HG03575 (cell line): ENCODE results near the gene HLA-C.

Source experiments
- ATAC-seq: cut with Tn5 transposase; IDR thresholded peaks from one replicate; pipeline ENCODE4 v1.9.1; 2021; ENCODE audit not compliant: unreplicated experiment, insufficient number of reproducible peaks, low FRiP score; ENCODE audit errors: extremely low read depth

The HLA-C gene

GRCh38 chr6:31228476-31228875 is 43.4 kb downstream of the HLA-C start:
- ATAC-seq = no peak

- ATAC-seq = no peak
Observed at GRCh38 chr6:31227143-31227542, 44.7 kb downstream of the HLA-C start.

- no peak for ATAC-seq
Observed at GRCh38 chr6:31225735-31226134, 46.2 kb downstream of the HLA-C start.

- no peak for ATAC-seq
Observed at GRCh38 chr6:31222496-31222895, 49.4 kb downstream of the HLA-C start.
